WTC11 (cell line): ENCODE results near the gene GRAMD1C.

Experiments
- CTCF ChIP-seq: fragments of 200-600 bp; IDR thresholded peaks from 2 replicates; pipeline ENCODE4 v1.8.0; 2022; ENCODE audit warnings: antibody characterized with exemption
- ETV6 ChIP-seq: sonication (generic); formaldehyde crosslinking; IDR thresholded peaks from 2 replicates; pipeline ENCODE4 v1.8.1; 2022; ENCODE audit warnings: mild to moderate bottlenecking, missing genetic modification reagents
- TEAD4 ChIP-seq: sonication (generic); formaldehyde crosslinking; IDR thresholded peaks from 2 replicates; pipeline ENCODE4 v1.8.0; 2022; ENCODE audit warnings: mild to moderate bottlenecking, missing genetic modification reagents

DNA sequence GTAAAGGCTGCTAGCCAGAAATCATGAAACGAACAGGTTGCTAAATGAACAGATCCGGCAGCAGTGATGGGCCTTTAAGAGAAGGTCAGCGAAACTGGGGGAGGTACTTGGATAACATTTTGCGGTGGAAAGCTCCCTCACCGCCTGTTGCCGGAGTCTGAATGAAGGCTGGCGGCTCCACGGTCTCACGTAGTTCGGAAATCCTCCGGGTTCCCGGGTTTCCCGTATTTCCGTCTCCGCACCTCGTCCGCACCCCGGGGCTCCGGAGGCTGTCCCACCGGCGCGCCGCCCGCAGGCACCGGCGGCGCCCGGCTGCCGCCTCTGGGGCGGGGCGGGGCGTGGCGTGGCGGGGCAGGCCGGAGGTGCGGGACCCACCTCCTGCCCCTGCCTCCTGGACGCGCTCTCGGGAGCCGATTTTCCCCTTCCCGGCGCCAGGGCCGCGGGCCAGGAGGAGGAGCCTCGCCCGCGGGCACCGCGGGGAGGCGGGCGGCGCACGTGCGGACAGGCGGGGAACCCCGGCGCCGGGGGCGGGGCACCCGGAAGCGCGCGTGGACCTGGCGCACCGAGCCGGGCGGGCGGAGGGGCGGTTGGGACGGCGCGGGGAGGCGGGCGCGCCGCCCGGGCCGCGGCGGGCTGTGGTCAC is 108.9 kb downstream of the GRAMD1C start, which contains the start of gene ZDHHC23:
- TF ChIP-seq TEAD4 = no peak
- no peak for TF ChIP-seq CTCF
- TF ChIP-seq ETV6 = no peak; the same call in 1 of the 2 replicates
